ENCODE results near the gene CREB3L2. TPM values are rescaled to one million over a fixed set of nuclear protein-coding genes. Genes with fewer than 3 reads are reported as not detected.

The CREB3L2 gene
- total and polyA plus RNA-seq, 2 of the 13 experiments (the other 11 are each of a cell fraction or from before 2014, with no cell fraction given), result 22.1 to 41.1 TPM

DNA sequence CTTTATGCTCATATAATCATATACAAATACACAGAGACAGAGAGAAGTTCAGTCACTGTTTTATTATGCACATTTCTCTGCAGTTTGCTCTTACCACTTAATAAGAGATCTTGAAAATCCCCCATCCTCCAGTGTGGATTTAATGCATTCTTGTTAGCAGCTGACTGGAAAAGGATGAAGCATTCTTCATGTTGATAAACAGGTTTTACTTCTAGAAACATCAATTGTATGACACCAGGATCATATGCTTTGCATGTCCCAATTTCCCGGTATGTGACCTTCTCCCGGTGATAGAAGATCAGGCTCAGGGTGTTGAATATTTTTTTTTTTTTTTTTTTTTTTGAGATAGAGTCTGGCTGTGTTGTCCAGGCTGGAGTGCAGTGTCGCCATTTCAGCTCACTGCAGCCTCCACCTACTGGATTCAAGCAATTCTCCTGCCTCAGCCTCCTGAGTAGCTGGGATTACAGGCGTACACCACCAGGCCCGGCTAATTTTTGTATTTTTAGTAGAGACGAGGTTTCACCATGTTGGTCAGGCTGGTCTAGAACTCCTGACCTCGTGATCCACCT is 6.2 kb upstream of the CREB3L2 start:
- no peak overlapping the region for H3K4me3 ChIP-seq (replicated peaks in 1 of 3; ENCODE audit: insufficient read depth in 1 of 3, low read depth in 2 of 3, low read length in 3 of 3)
- peak; percentile 25; the same call in 1 of the 2 replicates for TF ChIP-seq HIVEP1 (CRISPR knock-in tag; IDR thresholded peaks at IDR 0.05)
- no peak for TF ChIP-seq MIXL1 (CRISPR knock-in tag; IDR thresholded peaks at IDR 0.05)
- no peak for TF ChIP-seq ZNF83 (CRISPR knock-in tag; IDR thresholded peaks at IDR 0.05; ENCODE audit: borderline replicate concordance)
- TF ChIP-seq EHMT2 (IDR thresholded peaks at IDR 0.05; ENCODE audit: borderline replicate concordance, low read depth, low read length), result no peak
- FAIRE-seq (no peak), ATAC-seq (no peak), DNase-seq (ENCODE audit: low spot score) (no peak)
- CTCF ChIA-PET (ENCODE audit: low intra/inter-chr PET ratio, low total read pairs), result interaction anchor here (0.7 to 3.1 kb wide), 5 partner anchors 34 to 352 kb away, joined by 3 to 46 read pairs (median 4); no protein-coding TSS in a partner anchor
- 90% methylated on average over 7 of the region's 7 CpGs for WGBS (ENCODE audit: low lambda C conversion rate)
- no peaks in the 10 kb centered on the region for H3K9me3 ChIP-seq (ENCODE audit: low read length)
- H3K4me1 ChIP-seq (ENCODE audit: insufficient read depth, low read length), result peaks cover 25% of the 10 kb centered on the region
- POLR2A ChIA-PET, result no interaction called here
- no peak overlapping the region for H3K4me2 ChIP-seq (ENCODE audit: low read depth, low read length)
- H3K27me3 ChIP-seq (ENCODE audit: control insufficient read depth in 1 of 2, insufficient read depth in 2 of 2, low read length in 2 of 2), result no peaks in the 10 kb centered on the region
- no peaks in the 10 kb centered on the region for H4K20me1 ChIP-seq (ENCODE audit: insufficient read depth, low read length)
- in situ Hi-C loops (cut with HindIII; ENCODE audit: extremely low pct_ligation_motif_present, low pct_unique_long_range_greater_than_20kb) (loop anchor here (5.0 to 25.0 kb wide), 3 partner anchors 101 to 729 kb away; no protein-coding TSS in a partner anchor), intact Hi-C loops (cut with micrococcal nuclease; ENCODE audit: unreplicated experiment) (loop anchor here (5.0 kb wide), 1 partner anchor 401 kb away; no protein-coding TSS in a partner anchor)
- no peaks in the 10 kb centered on the region for H3K36me3 ChIP-seq (replicated peaks in 1 of 2; ENCODE audit: control insufficient read depth in 1 of 2, insufficient read depth in 2 of 2, low read length in 2 of 2)
- H3K27ac ChIP-seq (ENCODE audit: extremely low read length, insufficient read depth, low read length), result no peak overlapping the region
- no peaks in the 10 kb centered on the region for H3K79me2 ChIP-seq (ENCODE audit: insufficient read depth, low read length)
- H2AFZ ChIP-seq (ENCODE audit: low read length), result no peak overlapping the region
- BruUV-seq (replicated peaks), result no TSS peak
- H3K9ac ChIP-seq (ENCODE audit: insufficient read depth, low read depth, low read length), result no peak overlapping the region

DNA sequence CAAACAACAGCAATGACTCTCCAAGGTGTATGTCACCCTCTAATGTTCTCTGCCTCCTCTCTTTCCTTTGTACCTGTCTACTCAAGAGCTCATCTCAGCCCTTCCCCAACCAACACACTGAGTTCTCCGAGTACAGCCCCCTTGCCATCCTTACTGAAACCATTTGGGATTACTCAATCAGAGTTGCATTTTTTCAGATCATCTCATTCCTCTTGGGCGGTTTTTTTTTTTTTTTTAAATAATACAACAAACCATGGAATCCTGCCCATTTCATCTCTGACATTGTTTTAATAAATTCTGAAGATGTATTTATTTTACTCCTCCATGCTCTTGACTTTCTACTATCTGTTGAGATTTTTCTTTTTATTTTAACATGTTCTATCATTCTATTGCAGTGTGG is 4.2 kb upstream of the CREB3L2 start:
- no peak overlapping the region for H2AFZ ChIP-seq (ENCODE audit: low read length)
- no peak overlapping the region for H3K9ac ChIP-seq (ENCODE audit: insufficient read depth, low read depth, low read length)
- WGBS (ENCODE audit: low lambda C conversion rate), result 91% methylated on average over 2 of the region's 2 CpGs
- CTCF ChIA-PET (ENCODE audit: low intra/inter-chr PET ratio, low total read pairs), result no interaction called here
- no peak overlapping the region for H3K27ac ChIP-seq (ENCODE audit: extremely low read length, insufficient read depth, low read length)
- in situ Hi-C loops (cut with HindIII; ENCODE audit: extremely low pct_ligation_motif_present, low pct_unique_long_range_greater_than_20kb) (loop anchor here (5.0 to 25.0 kb wide), 3 partner anchors 99 to 731 kb away; no protein-coding TSS in a partner anchor), intact Hi-C loops (cut with micrococcal nuclease; ENCODE audit: unreplicated experiment) (loop anchor here (5.0 kb wide), 1 partner anchor 399 kb away; no protein-coding TSS in a partner anchor)
- no peak for FAIRE-seq
- ATAC-seq, result no peak
- no peaks in the 10 kb centered on the region for H3K36me3 ChIP-seq (replicated peaks in 1 of 2; ENCODE audit: control insufficient read depth in 1 of 2, insufficient read depth in 2 of 2, low read length in 2 of 2)
- DNase-seq (ENCODE audit: low spot score), result no peak
- BruUV-seq (replicated peaks), result no TSS peak
- no peak for TF ChIP-seq ZFP37 (CRISPR knock-in tag; IDR thresholded peaks at IDR 0.05; ENCODE audit: borderline replicate concordance)
- peaks cover 32% of the 10 kb centered on the region for H3K4me1 ChIP-seq (ENCODE audit: insufficient read depth, low read length)
- peaks cover 9% of the 10 kb centered on the region for H3K79me2 ChIP-seq (ENCODE audit: insufficient read depth, low read length)
- H3K9me3 ChIP-seq (ENCODE audit: low read length), result no peaks in the 10 kb centered on the region
- H4K20me1 ChIP-seq (ENCODE audit: insufficient read depth, low read length), result peaks cover 2% of the 10 kb centered on the region; the same call in 1 of the 2 replicates
- no peak overlapping the region for H3K4me2 ChIP-seq (ENCODE audit: low read depth, low read length)
- POLR2A ChIA-PET, result interaction anchor here (0.6 to 1.4 kb wide), 2 partner anchors 14 to 145 kb away, joined by 4 read pairs; no protein-coding TSS in a partner anchor
- H3K27me3 ChIP-seq (ENCODE audit: control insufficient read depth in 1 of 2, insufficient read depth in 2 of 2, low read length in 2 of 2), result no peaks in the 10 kb centered on the region; a peak in 1 of 5 replicates
- no peak overlapping the region for H3K4me3 ChIP-seq (replicated peaks in 1 of 3; ENCODE audit: insufficient read depth in 1 of 3, low read depth in 2 of 3, low read length in 3 of 3)
